GM12878 (cell line): ENCODE measurements around the gene TMEM94. TPM values are rescaled to one million over a fixed set of nuclear protein-coding genes. Genes with fewer than 3 reads are reported as not detected.
"Not testable (repeated sequence)": the region's sequence is repeated elsewhere in the genome, so short reads cannot be mapped to it uniquely, and the experiment has no call there.

Source experiments
- ATAC-seq: fragments of 200-7000 bp; cut with Tn5 transposase; 3 replicates; pipeline ENCODE4 v1.9.1; 2020; ENCODE audit warnings: mild to moderate bottlenecking, moderate library complexity
- BruUV-seq: library from RNA; stranded (reverse); fragments of 400-500 nt; replicated peaks from 2 replicates; lab custom pipeline; 2021; lab: Mats Ljungman, UMichigan
- CTCF ChIA-PET: fragments of 300-600 bp; sonication (Branson Sonifier 250); formaldehyde crosslinking; extraction: SDS; loops from one replicate; lab custom pipeline; 2021; ENCODE audit warnings: inconsistent platforms; lab: Yijun Ruan, JAX
- POLR2A ChIA-PET: fragments of 350-600 bp; formaldehyde crosslinking; extraction: SDS; loops from one replicate; lab custom pipeline; 2021; ENCODE audit warnings: inconsistent platforms; lab: Charles Lee
- RAD21 ChIA-PET: fragments of 300-600 bp; sonication (Branson Sonifier 250); formaldehyde crosslinking; loops from one replicate; lab custom pipeline; 2023; ENCODE audit warnings: antibody characterized with exemption; ENCODE audit not compliant: unreplicated experiment; lab: Charles Lee
- SMC1A ChIA-PET: fragments of 300-600 bp; sonication (Branson Sonifier 250); formaldehyde crosslinking; loops from one replicate; lab custom pipeline; 2023; ENCODE audit not compliant: unreplicated experiment, uncharacterized antibody; lab: Charles Lee
- DNase-seq: peaks from one replicate; pipeline ENCODE4 v3.0.0-alpha.2; 2011; ENCODE audit warnings: low read depth, low spot score
- FAIRE-seq: peaks from 3 replicates; lab custom pipeline; 2011; peaks lifted over from hg19 to GRCh38; lab: Jason Lieb, UNC
- H2AFZ ChIP-seq: 2 replicates; pipeline ENCODE4 v1.6.0; 2011; ENCODE audit warnings: low read depth, low read length, control low read depth; ENCODE audit not compliant: control insufficient read depth
- H3K27ac ChIP-seq: 2 replicates; pipeline ENCODE4 v1.5.1; 2011; ENCODE audit warnings: control low read depth; ENCODE audit not compliant: control insufficient read depth, insufficient read depth
- H3K27me3 ChIP-seq, 2 experiments: replicated peaks in 1 of 2; 2 replicates each; pipeline versions ENCODE4 v1.6.0 to v1.6.1; 2011; ENCODE audit warnings: low read length in 1 of 2; ENCODE audit not compliant: control insufficient read depth in 2 of 2, insufficient read depth in 2 of 2
- H3K36me3 ChIP-seq, 2 experiments: 2 replicates each; pipeline ENCODE4 v1.5.1; 2011; ENCODE audit warnings: low read length in 1 of 2; ENCODE audit not compliant: control insufficient read depth in 2 of 2, insufficient read depth in 2 of 2
- H3K4me1 ChIP-seq: 2 replicates; pipeline ENCODE4 v1.6.1; 2011; ENCODE audit warnings: mild to moderate bottlenecking, low read length, moderate library complexity, mixed read lengths; ENCODE audit not compliant: control insufficient read depth, insufficient read depth
- H3K4me2 ChIP-seq: 2 replicates; pipeline ENCODE4 v1.6.0; 2011; ENCODE audit warnings: control low read depth; ENCODE audit not compliant: control insufficient read depth, insufficient read depth
- H3K4me3 ChIP-seq: fragments of 200-600 bp; sonication (generic); 2 replicates; pipeline ENCODE4 v1.5.1; 2016
- H3K79me2 ChIP-seq: 2 replicates; pipeline ENCODE4 v1.6.0; 2011; ENCODE audit warnings: low read length; ENCODE audit not compliant: control insufficient read depth, insufficient read depth
- H3K9ac ChIP-seq: 2 replicates; pipeline ENCODE4 v1.8.0; 2011; ENCODE audit warnings: low read length, control low read depth, mixed read lengths; ENCODE audit not compliant: control insufficient read depth, insufficient read depth
- H3K9me3 ChIP-seq: replicated peaks from 3 replicates; pipeline ENCODE4 v1.5.1; 2011; ENCODE audit warnings: mild to moderate bottlenecking, low read length; ENCODE audit not compliant: control insufficient read depth, insufficient read depth
- H4K20me1 ChIP-seq: 2 replicates; pipeline ENCODE4 v1.6.0; 2011; ENCODE audit not compliant: control insufficient read depth, insufficient read depth
- HDAC2 ChIP-seq: fragments of 200-600 bp; sonication (generic); IDR thresholded peaks from 2 replicates; pipeline ENCODE4 v1.6.1; 2017
- JUND ChIP-seq: IDR thresholded peaks from 2 replicates; pipeline ENCODE4 v1.6.1; 2012; ENCODE audit warnings: low read depth, mild to moderate bottlenecking, low read length, improper control_type of control experiment, moderate library complexity
- NFXL1 ChIP-seq: fragments of 450-650 bp; IDR thresholded peaks from 2 replicates; pipeline ENCODE4 v1.6.1; 2017; ENCODE audit warnings: antibody characterized with exemption, mild to moderate bottlenecking, borderline replicate concordance
- SMAD1 ChIP-seq: fragments of 450-650 bp; IDR thresholded peaks from 2 replicates; pipeline ENCODE4 v1.6.1; 2018; ENCODE audit warnings: mild to moderate bottlenecking, low read depth; ENCODE audit not compliant: partially characterized antibody
- SUZ12 ChIP-seq: fragments of 200-600 bp; sonication (generic); IDR thresholded peaks from one replicate; pipeline ENCODE4 v1.6.1; 2018; ENCODE audit warnings: antibody characterized with exemption, mild to moderate bottlenecking; ENCODE audit not compliant: unreplicated experiment
- USF2 ChIP-seq: IDR thresholded peaks from 2 replicates; pipeline ENCODE4 v1.6.1; 2011; ENCODE audit warnings: low read depth, low read length, improper control_type of control experiment, borderline replicate concordance
- WGBS: methylation state at CpG from one replicate; pipeline ENCODE4 v1.1.6; 2016; ENCODE audit warnings: low lambda C conversion rate; ENCODE audit not compliant: insufficient replicate concordance, insufficient coverage; ENCODE audit errors: missing lambda C conversion rate; 5-methylcytosine and 5-hydroxymethylcytosine counted together
- in situ Hi-C: fragments of 300-500 bp; cut with MboI; formaldehyde crosslinking; loops from 9 replicates; pipeline ENCODE4 v1.14.3; 2018; ENCODE audit warnings: mixed read lengths
- intact Hi-C: fragments of 100-400 bp; cut with micrococcal nuclease; formaldehyde crosslinking; loops from one replicate; pipeline ENCODE4 v1.14.2; 2022; ENCODE audit not compliant: unreplicated experiment
- polyA plus RNA-seq, 11 experiments: library from polyadenylated mRNA; depleted of rRNA in 4 of 11; unstranded in 6 of 11; stranded (reverse) in 5 of 11; fragments of >200 nt; fragmentation: Nextera tagmentation in 4 of 11; fragmentation: Illumina TruSeq in 1 of 11; extraction: Ambion mirVana in 4 of 11; extraction: Trizol in 1 of 11; gene quantifications; 1 replicate in 1 of 11; 2 replicates in 10 of 11; pipeline versions ENCODE4 v1.2.1 to v1.2.3, GENCODE V29; 2011 to 2016; ENCODE audit warnings: inconsistent platforms in 2 of 11, missing spikeins in 2 of 11, low read depth in 1 of 11
- total RNA-seq, 4 experiments: library from RNA; depleted of rRNA in 3 of 4; stranded (reverse); fragments of >200 nt in 3 of 4; fragmentation: Illumina TruSeq in 1 of 4; extraction: Trizol in 1 of 4; gene quantifications; 2 replicates each; pipeline versions ENCODE4 v1.2.1 to v1.2.3, GENCODE V29; 2013 to 2021

TMEM94 gene
- total and polyA plus RNA-seq, 10 of the 15 experiments (the other 5 are each of a cell fraction or from before 2014, with no cell fraction given), result 0.31 to 70.7 (median 24.4) TPM

GRCh38 chr17:75476752-75477489, 20.5 kb downstream of the TMEM94 start:
- ChIA-PET SMC1A (no interaction called here), RAD21 (no interaction called here), CTCF (interaction anchor here (0.7 to 1.1 kb wide), 2 partner anchors 149 to 157 kb away, joined by 3 read pairs; no protein-coding TSS in a partner anchor), POLR2A (interaction anchor here (0.5 kb wide), 2 partner anchors 102 to 607 kb away, joined by 3 read pairs; no protein-coding TSS in a partner anchor)
- in situ Hi-C loops (no loop called here), intact Hi-C loops (no loop called here)
- H2AFZ ChIP-seq, result no peak overlapping the region
- no peaks in the 10 kb centered on the region for H3K27me3 ChIP-seq
- H3K4me3 ChIP-seq, result no peak overlapping the region
- FAIRE-seq, result no peak
- H3K4me1 ChIP-seq, result no peaks in the 10 kb centered on the region
- no peaks in the 10 kb centered on the region for H3K9me3 ChIP-seq
- ATAC-seq, result no peak
- no peaks in the 10 kb centered on the region for H4K20me1 ChIP-seq
- H3K9ac ChIP-seq, result no peak overlapping the region
- H3K4me2 ChIP-seq, result no peak overlapping the region
- no TSS peak for BruUV-seq
- H3K36me3 ChIP-seq, result peaks cover 7 to 12% of the 10 kb centered on the region in 2 experiments; a peak in 3 of 4 replicates
- TF ChIP-seq HDAC2, result no peak
- TF ChIP-seq USF2, result no peak
- TF ChIP-seq JUND, result no peak
- no peak for TF ChIP-seq SMAD1
- no peak for TF ChIP-seq NFXL1
- TF ChIP-seq SUZ12, result no peak
- no peaks in the 10 kb centered on the region for H3K79me2 ChIP-seq
- no peak for DNase-seq
- 90% methylated on average over 11 of the region's 11 CpGs for WGBS
- no peak overlapping the region for H3K27ac ChIP-seq

- intact Hi-C loops, result not testable (repeated sequence)
- CTCF ChIA-PET, result interaction anchor here (1.1 kb wide), 1 partner anchor 157 kb away, joined by 3 read pairs; no protein-coding TSS in a partner anchor
Measured at GRCh38 chr17:75477490-75477862, 21.0 kb downstream of the TMEM94 start.

More at GRCh38 chr17:75477490-75477862, 21.0 kb downstream of the TMEM94 start:
- FAIRE-seq, ATAC-seq, H3K36me3 ChIP-seq, H2AFZ ChIP-seq, H3K9me3 ChIP-seq, BruUV-seq, DNase-seq, POLR2A ChIA-PET, H3K4me3 ChIP-seq, RAD21 ChIA-PET, H3K27me3 ChIP-seq, H3K4me2 ChIP-seq, H3K4me1 ChIP-seq, H3K27ac ChIP-seq, H3K9ac ChIP-seq, H4K20me1 ChIP-seq, H3K79me2 ChIP-seq, in situ Hi-C loops, SMC1A ChIA-PET: not testable (repeated sequence)
- WGBS, result 93% methylated on average over 11 of the region's 11 CpGs
